Endothelial cell (in vitro differentiated cells): Measurements from ENCODE around the gene PARVB. TPM values are rescaled to one million over a fixed set of nuclear protein-coding genes. Genes with fewer than 3 reads are reported as not detected.
"Not testable (repeated sequence)": the region's sequence is repeated elsewhere in the genome, so short reads cannot be mapped to it uniquely, and the experiment has no call there.

Experiments used
- DNase-seq: peaks from one replicate; pipeline ENCODE4 v3.0.0; 2021; ENCODE audit warnings: low spot score
- H3K27ac Mint-ChIP-seq: one replicate; pipeline ENCODE4 v1.8.0; 2021; ENCODE audit warnings: mixed read lengths, inconsistent platforms; ENCODE audit not compliant: unreplicated experiment
- H3K27me3 Mint-ChIP-seq: one replicate; pipeline ENCODE4 v1.8.0; 2021; ENCODE audit warnings: mild to moderate bottlenecking, moderate library complexity, mixed read lengths, inconsistent platforms; ENCODE audit not compliant: unreplicated experiment
- H3K36me3 Mint-ChIP-seq: one replicate; pipeline ENCODE4 v1.8.0; 2021; ENCODE audit warnings: mild to moderate bottlenecking, low read depth, mixed read lengths, inconsistent platforms; ENCODE audit not compliant: unreplicated experiment
- H3K4me1 Mint-ChIP-seq: one replicate; pipeline ENCODE4 v1.8.0; 2021; ENCODE audit warnings: mild to moderate bottlenecking, mixed read lengths, inconsistent platforms; ENCODE audit not compliant: unreplicated experiment
- H3K4me3 Mint-ChIP-seq: one replicate; pipeline ENCODE4 v1.8.0; 2021; ENCODE audit warnings: mild to moderate bottlenecking, mixed read lengths, inconsistent platforms; ENCODE audit not compliant: unreplicated experiment
- H3K9me3 Mint-ChIP-seq: one replicate; pipeline ENCODE4 v1.8.0; 2021; ENCODE audit warnings: mixed read lengths, inconsistent platforms; ENCODE audit not compliant: unreplicated experiment
- CTCF ChIP-seq: fragments of 200-600 bp; sonication (generic); IDR thresholded peaks from one replicate; pipeline ENCODE4 v1.5.0; 2021; ENCODE audit warnings: antibody characterized with exemption; ENCODE audit not compliant: unreplicated experiment
- total RNA-seq: library from RNA; stranded (reverse); fragmentation: NEBNext Ultra II Directional; extraction: Animal tissue kit (Norgen Biotek cat#: 25700); gene quantifications from one replicate; pipeline ENCODE4 v1.2.1, GENCODE V29; 2021; ENCODE audit not compliant: unreplicated experiment

Gene PARVB
- total RNA-seq, 1 donor from 2014 or later = 105 TPM

DNA sequence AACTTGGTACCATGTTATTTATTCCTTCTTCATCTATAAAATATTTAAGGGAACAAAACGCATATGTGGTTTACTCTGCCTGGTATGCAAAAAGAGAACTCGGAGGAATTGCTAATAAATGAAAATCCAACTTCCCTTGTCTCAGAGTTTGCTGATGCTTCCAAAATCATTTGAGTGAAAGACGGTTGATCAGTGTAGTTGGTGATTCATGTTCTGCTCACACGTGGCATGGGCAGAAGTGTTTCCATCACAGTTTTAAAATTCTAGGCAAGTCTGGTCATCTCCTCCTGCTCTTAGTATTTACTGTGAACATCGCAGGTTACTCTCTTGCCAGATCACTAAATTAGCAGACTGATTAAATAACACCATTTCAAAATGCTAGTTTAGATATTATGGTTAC, 11.9 kb upstream of the PARVB start:
- H3K27me3 Mint-ChIP-seq = no peaks in the 10 kb centered on the region
- H3K4me3 Mint-ChIP-seq = no peak overlapping the region
- peaks cover 19% of the 10 kb centered on the region for H3K4me1 Mint-ChIP-seq
- peaks cover 5% of the 10 kb centered on the region for H3K36me3 Mint-ChIP-seq
- H3K9me3 Mint-ChIP-seq = no peaks in the 10 kb centered on the region
- no peak for TF ChIP-seq CTCF
- H3K27ac Mint-ChIP-seq = no peak overlapping the region
- DNase-seq = no peak

DNA sequence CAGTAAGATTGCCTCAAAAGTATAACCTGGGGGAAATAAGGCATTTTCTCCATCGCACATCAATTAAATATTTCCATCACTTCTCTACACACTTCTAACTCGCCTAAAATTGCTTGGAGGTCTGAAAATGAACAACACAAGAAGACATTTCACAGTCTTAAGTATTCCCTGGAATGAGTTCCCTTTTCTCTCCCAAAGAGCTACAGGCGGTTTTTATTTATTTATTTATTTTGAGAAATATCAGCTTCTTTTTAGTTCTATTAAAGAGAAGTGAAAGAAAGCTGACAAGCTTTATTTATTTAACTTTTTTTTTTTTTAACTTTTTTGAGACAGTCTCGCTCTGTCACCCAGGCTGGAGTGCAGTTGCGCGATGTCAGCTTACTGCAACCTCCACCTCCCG, 11.5 kb upstream of the PARVB start:
- H3K4me3 Mint-ChIP-seq = no peak overlapping the region
- no peaks in the 10 kb centered on the region for H3K27me3 Mint-ChIP-seq
- no peaks in the 10 kb centered on the region for H3K9me3 Mint-ChIP-seq
- peaks cover 2% of the 10 kb centered on the region for H3K36me3 Mint-ChIP-seq
- DNase-seq = no peak
- no peak for TF ChIP-seq CTCF
- H3K27ac Mint-ChIP-seq = no peak overlapping the region
- peaks cover 16% of the 10 kb centered on the region for H3K4me1 Mint-ChIP-seq

DNA sequence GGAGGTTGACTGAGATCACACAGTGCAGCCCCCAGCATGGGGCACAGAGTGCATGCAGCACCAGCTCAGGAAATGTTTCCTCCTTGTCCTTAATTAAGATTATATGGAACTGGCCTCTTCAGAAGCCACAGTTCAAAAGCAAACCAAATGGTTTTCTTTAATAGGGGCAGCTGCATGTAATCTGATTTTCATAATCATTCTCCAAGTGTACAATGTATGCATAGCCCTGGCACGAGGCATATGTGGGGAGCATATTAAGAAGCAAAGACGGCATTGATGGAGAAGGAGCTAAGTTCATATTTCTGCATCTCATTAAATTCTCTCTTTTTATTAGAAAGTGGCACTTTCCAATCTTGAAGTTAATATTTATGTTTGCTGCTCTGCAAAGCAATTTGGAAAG, 9.9 kb upstream of the PARVB start:
- Mint-ChIP-seq H3K9me3 (no peaks in the 10 kb centered on the region), H3K27ac (no peak overlapping the region), H3K27me3 (no peaks in the 10 kb centered on the region), H3K4me1 (peaks cover 13% of the 10 kb centered on the region), H3K36me3 (no peaks in the 10 kb centered on the region), H3K4me3 (no peak overlapping the region)
- DNase-seq = no peak
- TF ChIP-seq CTCF = no peak

- not testable (repeated sequence) for H3K36me3 Mint-ChIP-seq, H3K27me3 Mint-ChIP-seq, H3K27ac Mint-ChIP-seq, H3K4me3 Mint-ChIP-seq, DNase-seq, H3K9me3 Mint-ChIP-seq
- H3K4me1 Mint-ChIP-seq = peaks cover 14% of the 10 kb centered on the region
Observed at GRCh38 chr22:44016586-44016985, 7.5 kb upstream of the PARVB start.

- no peak overlapping the region for H3K27ac Mint-ChIP-seq
- no peak for TF ChIP-seq CTCF
- H3K4me3 Mint-ChIP-seq = no peak overlapping the region
- peaks cover 17% of the 10 kb centered on the region for H3K4me1 Mint-ChIP-seq
- DNase-seq = no peak
- H3K36me3 Mint-ChIP-seq = no peaks in the 10 kb centered on the region
- no peaks in the 10 kb centered on the region for H3K9me3 Mint-ChIP-seq
- peaks cover 3% of the 10 kb centered on the region for H3K27me3 Mint-ChIP-seq
Observed at GRCh38 chr22:44018594-44018993, 5.5 kb upstream of the PARVB start.

DNA sequence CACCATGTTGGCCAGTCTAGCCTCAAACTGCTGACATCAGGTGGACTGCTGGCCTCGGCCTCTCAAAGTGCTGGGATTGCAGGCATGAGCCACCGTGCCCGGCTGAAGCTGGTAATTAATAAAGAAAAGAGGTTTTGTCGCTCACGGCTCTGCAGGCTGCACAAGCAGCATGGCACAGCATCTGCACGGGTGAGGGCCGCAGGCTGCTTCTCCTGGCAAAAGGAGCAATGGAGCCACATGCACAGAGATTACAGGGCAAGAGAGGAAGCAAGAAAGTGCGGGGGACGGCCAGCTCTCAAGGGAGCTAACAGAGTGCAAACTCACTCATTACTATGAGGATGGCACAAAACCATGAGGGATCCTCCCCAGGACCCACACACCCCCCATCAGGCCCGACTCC, 4.7 kb upstream of the PARVB start:
- H3K9me3 Mint-ChIP-seq = no peaks in the 10 kb centered on the region
- no peak for DNase-seq
- TF ChIP-seq CTCF = no peak
- H3K4me1 Mint-ChIP-seq = peaks cover 15% of the 10 kb centered on the region
- no peaks in the 10 kb centered on the region for H3K36me3 Mint-ChIP-seq
- H3K27me3 Mint-ChIP-seq = peaks cover 3% of the 10 kb centered on the region
- no peak overlapping the region for H3K4me3 Mint-ChIP-seq
- H3K27ac Mint-ChIP-seq = no peak overlapping the region
